Tibial nerve (tissue), 4 donors: ENCODE results near the gene FLVCR1. TPM values are rescaled to one million over a fixed set of nuclear protein-coding genes. Genes with fewer than 3 reads are reported as not detected.

ENCODE experiments used
- DNase-seq, 2 donors: peaks; one replicate each; pipeline ENCODE4 v3.0.0-alpha.2; 2019; ENCODE audit warnings: low spot score in 2 of 2
- H3K27ac ChIP-seq, 4 donors: fragments of 200-600 bp; sonication (generic) in 3 of 4; one replicate each; pipeline ENCODE4 v1.5.1; 2017 to 2019; ENCODE audit warnings: mild to moderate bottlenecking in 1 of 4
- H3K27me3 ChIP-seq, 2 donors: fragments of 200-600 bp; sonication (generic) in 1 of 2; one replicate each; pipeline versions ENCODE4 v1.5.1 to v1.6.0; 2017 to 2019
- H3K36me3 ChIP-seq, 3 donors: fragments of 200-600 bp; sonication (generic); one replicate each; pipeline ENCODE4 v1.5.1; 2018 to 2019
- H3K4me1 ChIP-seq, 4 donors: fragments of 200-600 bp; sonication (generic) in 3 of 4; one replicate each; pipeline ENCODE4 v1.5.1; 2017 to 2019
- H3K4me3 ChIP-seq, 4 donors: fragments of 200-600 bp; sonication (generic) in 3 of 4; one replicate each; pipeline ENCODE4 v1.5.1; 2017 to 2019; ENCODE audit warnings: mild to moderate bottlenecking in 1 of 4, moderate library complexity in 1 of 4
- H3K9me3 ChIP-seq, 4 donors: fragments of 200-600 bp; sonication (generic) in 3 of 4; one replicate each; pipeline ENCODE4 v1.5.1; 2017 to 2019
- EP300 ChIP-seq, 2 donors: sonication (generic); formaldehyde crosslinking; IDR thresholded peaks; one replicate each; pipeline ENCODE4 v1.6.1; 2017; ENCODE audit warnings: antibody characterized with exemption in 2 of 2, mild to moderate bottlenecking in 1 of 2
- POLR2A ChIP-seq, 2 donors: fragments of 450-650 bp; IDR thresholded peaks; one replicate each; pipeline ENCODE4 v1.6.1; 2017; ENCODE audit warnings: antibody characterized with exemption in 2 of 2, mild to moderate bottlenecking in 2 of 2, moderate library complexity in 2 of 2
- WGBS, 2 donors: methylation state at CpG; one replicate each; pipeline ENCODE4 v1.1.5; 2018; 5-methylcytosine and 5-hydroxymethylcytosine counted together
- total RNA-seq, 4 donors: library from RNA; depleted of rRNA; stranded (reverse); fragments of >200 nt; gene quantifications; one replicate each; pipeline ENCODE4 v1.1.0, GENCODE V29; 2016
- TF ChIP-seq, protein P1 (sequence below), 5 experiments: fragments of 200-600 bp in 3 of 5; fragments of 450-650 bp in 2 of 5; sonication (generic) in 3 of 5; IDR thresholded peaks; one replicate each; pipeline ENCODE4 v1.5.1; 2016 to 2019; ENCODE audit warnings: antibody characterized with exemption in 5 of 5, mild to moderate bottlenecking in 3 of 5, moderate library complexity in 2 of 5

The FLVCR1 gene
- total RNA-seq = 10 to 100 TPM in 3 of 4 donors, 1 to 10 TPM in 1; 3.7 to 29.4 (median 14.0) TPM

DNA sequence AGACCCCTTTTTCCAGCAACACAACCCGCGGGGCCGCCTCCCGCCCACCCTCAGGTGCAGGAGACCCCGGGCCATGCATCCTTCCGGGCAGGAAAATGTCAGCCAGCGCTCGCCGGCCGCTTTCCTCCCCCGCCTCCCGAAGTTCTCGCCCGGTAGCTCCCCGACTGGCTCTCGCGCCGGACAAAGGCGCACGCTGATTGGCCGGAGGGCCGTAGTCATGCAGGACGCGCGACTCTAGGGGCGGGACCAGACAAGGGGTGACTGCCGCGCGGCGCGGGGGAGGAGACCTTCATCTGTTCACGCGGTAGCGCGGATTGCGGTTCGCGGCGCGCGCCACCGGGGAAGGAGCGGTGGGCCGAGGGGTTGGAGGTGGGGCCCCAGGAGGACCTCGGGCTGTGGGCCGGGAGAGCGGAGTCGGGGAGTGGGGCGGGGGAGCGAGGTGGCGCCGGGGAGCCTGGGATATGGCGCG is at the start of gene FLVCR1:
Gene FLVCR1 (plus strand): TSS at position 284 of the 469 bp plus-strand sequence. CDS start 178 bp downstream, at position 462.
- H3K4me1 ChIP-seq = peaks cover 3 to 35% (median 15%) of the 10 kb centered on the region in 4 donors
- no peaks in the 10 kb centered on the region for H3K9me3 ChIP-seq
- peak within 1 kb of the TSS; percentile 79 to 94 (median 87) for H3K27ac ChIP-seq
- peak within 1 kb of the TSS; percentile 84 to 95 (median 90) for H3K4me3 ChIP-seq
- TF ChIP-seq, protein P1, sequence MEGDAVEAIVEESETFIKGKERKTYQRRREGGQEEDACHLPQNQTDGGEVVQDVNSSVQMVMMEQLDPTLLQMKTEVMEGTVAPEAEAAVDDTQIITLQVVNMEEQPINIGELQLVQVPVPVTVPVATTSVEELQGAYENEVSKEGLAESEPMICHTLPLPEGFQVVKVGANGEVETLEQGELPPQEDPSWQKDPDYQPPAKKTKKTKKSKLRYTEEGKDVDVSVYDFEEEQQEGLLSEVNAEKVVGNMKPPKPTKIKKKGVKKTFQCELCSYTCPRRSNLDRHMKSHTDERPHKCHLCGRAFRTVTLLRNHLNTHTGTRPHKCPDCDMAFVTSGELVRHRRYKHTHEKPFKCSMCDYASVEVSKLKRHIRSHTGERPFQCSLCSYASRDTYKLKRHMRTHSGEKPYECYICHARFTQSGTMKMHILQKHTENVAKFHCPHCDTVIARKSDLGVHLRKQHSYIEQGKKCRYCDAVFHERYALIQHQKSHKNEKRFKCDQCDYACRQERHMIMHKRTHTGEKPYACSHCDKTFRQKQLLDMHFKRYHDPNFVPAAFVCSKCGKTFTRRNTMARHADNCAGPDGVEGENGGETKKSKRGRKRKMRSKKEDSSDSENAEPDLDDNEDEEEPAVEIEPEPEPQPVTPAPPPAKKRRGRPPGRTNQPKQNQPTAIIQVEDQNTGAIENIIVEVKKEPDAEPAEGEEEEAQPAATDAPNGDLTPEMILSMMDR (IDR thresholded peaks at IDR 0.05) = peak in 1 of 5 experiments; percentile 43
- peak in 1 of 2 donors; percentile 81 for TF ChIP-seq POLR2A (IDR thresholded peaks at IDR 0.05)
- peak; percentile 54 to 82 for TF ChIP-seq EP300 (IDR thresholded peaks at IDR 0.05)
- WGBS, 2 donors = 0% methylated on average over 19 to 25 of the region's 54 CpGs
- peaks cover 0 to 15% (median 0%) of the 10 kb centered on the region in 3 donors for H3K36me3 ChIP-seq
- peak; percentile 93 to 95 for DNase-seq
- no peaks in the 10 kb centered on the region for H3K27me3 ChIP-seq

DNA sequence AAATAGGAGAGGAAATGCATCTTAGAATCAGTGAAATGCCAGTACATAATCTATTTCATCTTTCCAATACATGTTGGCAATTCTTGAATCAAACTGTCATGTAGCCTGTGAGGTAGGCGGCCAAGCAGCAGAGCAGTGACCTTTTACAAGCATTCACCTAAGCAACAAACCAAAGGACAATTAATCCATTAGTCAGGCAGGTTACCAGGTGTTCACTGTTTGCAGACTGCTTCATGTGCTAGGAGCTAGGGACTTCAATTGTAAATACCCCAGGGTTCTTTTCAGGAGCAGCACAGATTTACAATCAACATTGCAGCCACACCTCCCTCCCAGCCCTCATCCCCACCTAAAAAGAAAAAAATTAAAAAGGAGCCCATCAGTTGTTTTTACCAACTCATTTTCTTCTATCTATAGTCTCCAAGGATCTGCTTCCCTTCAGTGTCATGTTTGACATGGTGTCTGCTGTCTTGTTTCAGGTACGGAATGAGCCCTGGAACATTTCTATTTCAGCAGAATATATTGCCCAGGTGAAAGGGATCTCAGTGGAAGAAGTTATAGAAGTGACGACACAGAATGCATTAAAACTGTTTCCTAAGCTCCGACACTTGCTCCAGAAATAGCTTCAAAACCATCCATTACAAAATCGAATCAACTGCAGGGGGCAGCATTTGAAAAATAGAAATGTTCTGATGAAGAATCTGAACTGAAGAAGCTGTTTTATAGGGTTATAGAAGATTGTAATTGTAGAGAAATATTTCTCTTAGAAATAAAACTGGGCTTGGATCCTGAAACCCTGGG is 43.3 kb upstream of the FLVCR1 start:
- H3K27me3 ChIP-seq = no peaks in the 10 kb centered on the region
- WGBS, 2 donors = 60 to 64% methylated on average over 5 of the region's 5 CpGs
- H3K4me1 ChIP-seq = peaks cover 0 to 2% (median under 1%) of the 10 kb centered on the region in 4 donors
- TF ChIP-seq, protein P1 (IDR thresholded peaks at IDR 0.05) = peak in 3 of 5 experiments; percentile 12 to 28 (median 22)
- TF ChIP-seq EP300 (IDR thresholded peaks at IDR 0.05) (no peak), POLR2A (IDR thresholded peaks at IDR 0.05) (no peak)
- no peaks in the 10 kb centered on the region for H3K9me3 ChIP-seq
- H3K4me3 ChIP-seq = no peak overlapping the region
- peaks cover 0 to 43% (median 0%) of the 10 kb centered on the region in 3 donors for H3K36me3 ChIP-seq
- DNase-seq = peak in 1 of 2 donors; percentile 60
- no peak overlapping the region for H3K27ac ChIP-seq

DNA sequence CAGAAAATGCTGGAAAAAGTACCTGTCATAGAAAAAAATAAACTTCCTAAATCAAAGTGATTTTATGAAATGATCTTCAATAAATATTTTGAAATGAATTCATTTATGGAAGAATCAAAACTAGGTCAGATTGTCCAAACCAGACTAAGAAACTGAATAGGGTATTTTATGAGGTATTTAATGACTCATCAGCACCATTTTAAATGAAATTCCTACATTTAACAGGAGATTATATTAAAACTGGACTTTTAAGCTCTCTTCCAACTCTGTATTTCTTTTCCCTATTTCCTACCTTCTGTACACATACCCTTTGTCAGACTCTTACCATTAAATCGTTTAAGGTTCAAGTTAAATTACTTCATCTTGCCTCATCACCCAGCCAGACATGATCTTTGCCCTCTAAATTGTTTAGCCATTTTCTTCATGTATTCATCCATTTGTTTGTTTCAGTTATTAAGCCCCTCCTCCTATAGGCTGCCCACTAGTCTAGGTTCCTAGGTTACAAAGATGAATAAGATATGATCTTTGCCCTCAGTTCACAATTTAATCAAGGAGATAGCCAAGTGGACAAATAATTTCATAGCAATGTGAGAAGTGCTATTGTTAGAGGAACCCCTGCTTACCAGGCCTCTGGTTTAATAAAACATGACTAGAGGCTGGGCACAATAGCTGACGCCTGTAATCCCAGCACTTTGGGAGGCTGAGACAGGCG is 41.4 kb upstream of the FLVCR1 start:
- Histone ChIP-seq H3K27me3 (no peaks in the 10 kb centered on the region), H3K4me3 (no peak overlapping the region), H3K27ac (no peak overlapping the region), H3K36me3 (peaks cover 0 to 24% (median 0%) of the 10 kb centered on the region in 3 donors), H3K9me3 (no peaks in the 10 kb centered on the region), H3K4me1 (peaks cover 0 to 4% (median 2%) of the 10 kb centered on the region in 4 donors)
- TF ChIP-seq EP300 (IDR thresholded peaks at IDR 0.05) = no peak
- no peak for DNase-seq
- WGBS, 2 donors = 56 to 57% methylated on average over 3 of the region's 3 CpGs

DNA sequence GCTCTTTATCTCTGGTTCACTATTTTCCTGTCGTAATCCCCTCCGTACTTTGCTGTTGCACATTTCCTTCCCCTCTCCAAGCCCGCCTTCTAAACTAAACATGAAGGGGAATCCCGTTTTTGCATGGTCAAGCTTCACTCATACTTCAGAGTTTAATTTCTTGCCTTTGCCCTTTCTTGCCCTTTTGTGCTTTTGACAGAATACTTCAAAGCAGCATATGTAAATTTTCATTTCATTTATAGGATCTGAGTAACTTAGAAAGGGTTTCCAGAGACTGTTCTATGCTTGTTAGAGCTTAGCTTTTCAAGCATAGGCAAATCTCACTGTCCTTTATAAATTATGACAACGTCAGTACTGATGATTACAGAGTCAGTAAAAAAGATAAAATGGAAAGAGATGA is 38.3 kb upstream of the FLVCR1 start:
- H3K9me3 ChIP-seq = no peaks in the 10 kb centered on the region
- H3K4me1 ChIP-seq = peaks cover 0 to 4% (median 2%) of the 10 kb centered on the region in 4 donors
- no peak for DNase-seq
- peaks cover 0 to under 1% (median 0%) of the 10 kb centered on the region in 3 donors for H3K36me3 ChIP-seq
- H3K27me3 ChIP-seq = no peaks in the 10 kb centered on the region
- no peak overlapping the region for H3K4me3 ChIP-seq
- 44 to 48% methylated on average over 5 of the region's 5 CpGs for WGBS, 2 donors
- H3K27ac ChIP-seq = no peak overlapping the region
- TF ChIP-seq, protein P1 (IDR thresholded peaks at IDR 0.05) = no peak
- TF ChIP-seq EP300 (IDR thresholded peaks at IDR 0.05) = no peak
- no peak for TF ChIP-seq POLR2A (IDR thresholded peaks at IDR 0.05)

DNA sequence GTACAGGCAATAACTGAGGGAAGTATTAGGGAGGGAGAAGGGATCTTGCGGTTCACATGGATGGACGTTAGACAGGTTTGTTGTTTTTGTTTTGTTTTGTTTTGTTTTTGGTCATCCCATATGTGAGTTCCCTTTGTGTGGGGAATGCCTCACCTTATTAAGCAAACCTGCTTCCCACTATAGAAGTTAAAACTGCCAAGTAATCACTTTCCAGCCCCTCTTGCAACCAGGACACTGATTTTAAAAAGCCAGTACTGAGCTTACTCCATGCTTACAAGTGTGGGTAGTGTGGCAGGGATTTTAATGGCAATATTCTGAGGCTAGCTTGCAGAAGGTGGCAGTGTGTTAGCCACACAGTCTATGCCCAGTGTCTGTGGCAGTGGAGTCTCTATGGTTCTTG is 37.1 kb upstream of the FLVCR1 start:
- Histone ChIP-seq H3K4me3 (no peak overlapping the region), H3K27me3 (no peaks in the 10 kb centered on the region), H3K36me3 (peaks cover 0 to 5% (median 0%) of the 10 kb centered on the region in 3 donors), H3K9me3 (peaks cover 0 to 9% (median 0%) of the 10 kb centered on the region in 4 donors), H3K4me1 (peaks cover 0 to 4% (median 2%) of the 10 kb centered on the region in 4 donors), H3K27ac (no peak overlapping the region)
- DNase-seq = no peak
- 76 to 81% methylated on average over 2 of the region's 2 CpGs for WGBS, 2 donors
- TF ChIP-seq, protein P1 (IDR thresholded peaks at IDR 0.05) = no peak
- TF ChIP-seq POLR2A (IDR thresholded peaks at IDR 0.05) = no peak
- no peak for TF ChIP-seq EP300 (IDR thresholded peaks at IDR 0.05)
